ENCODE data around the gene SLC16A5. TPM values are rescaled to one million over a fixed set of nuclear protein-coding genes. Genes with fewer than 3 reads are reported as not detected.

The SLC16A5 gene
- total RNA-seq, 4 donors from 2014 or later = 41.1 to 101 (median 62.6) TPM

DNA sequence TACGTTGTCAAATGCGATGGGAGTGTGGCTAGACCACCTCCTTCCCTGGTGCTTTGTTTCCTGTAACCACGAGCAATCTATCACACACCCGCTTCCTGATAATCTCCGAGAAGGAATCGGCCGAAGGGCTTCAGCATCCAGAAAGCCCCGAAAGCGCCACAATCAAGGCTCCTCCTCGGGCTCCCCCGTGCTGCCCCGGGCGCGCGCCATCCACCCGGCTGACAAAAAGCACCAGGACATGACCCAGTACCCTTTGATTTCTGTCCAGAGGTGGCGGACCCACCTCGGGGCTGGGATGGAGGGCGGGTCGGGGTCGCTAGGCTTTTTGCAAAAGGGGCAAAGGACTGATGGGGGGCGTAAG, 21.3 kb downstream of the SLC16A5 start:
- TF ChIP-seq POLR2A (IDR thresholded peaks at IDR 0.05) = no peak
- TF ChIP-seq, protein P1, sequence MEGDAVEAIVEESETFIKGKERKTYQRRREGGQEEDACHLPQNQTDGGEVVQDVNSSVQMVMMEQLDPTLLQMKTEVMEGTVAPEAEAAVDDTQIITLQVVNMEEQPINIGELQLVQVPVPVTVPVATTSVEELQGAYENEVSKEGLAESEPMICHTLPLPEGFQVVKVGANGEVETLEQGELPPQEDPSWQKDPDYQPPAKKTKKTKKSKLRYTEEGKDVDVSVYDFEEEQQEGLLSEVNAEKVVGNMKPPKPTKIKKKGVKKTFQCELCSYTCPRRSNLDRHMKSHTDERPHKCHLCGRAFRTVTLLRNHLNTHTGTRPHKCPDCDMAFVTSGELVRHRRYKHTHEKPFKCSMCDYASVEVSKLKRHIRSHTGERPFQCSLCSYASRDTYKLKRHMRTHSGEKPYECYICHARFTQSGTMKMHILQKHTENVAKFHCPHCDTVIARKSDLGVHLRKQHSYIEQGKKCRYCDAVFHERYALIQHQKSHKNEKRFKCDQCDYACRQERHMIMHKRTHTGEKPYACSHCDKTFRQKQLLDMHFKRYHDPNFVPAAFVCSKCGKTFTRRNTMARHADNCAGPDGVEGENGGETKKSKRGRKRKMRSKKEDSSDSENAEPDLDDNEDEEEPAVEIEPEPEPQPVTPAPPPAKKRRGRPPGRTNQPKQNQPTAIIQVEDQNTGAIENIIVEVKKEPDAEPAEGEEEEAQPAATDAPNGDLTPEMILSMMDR (IDR thresholded peaks at IDR 0.05) = no peak
- H3K4me3 ChIP-seq (ENCODE audit: low read depth, poor library complexity, severe bottlenecking) = peak overlapping the region; percentile 12
- 8% methylated on average over 22 of the region's 22 CpGs for WGBS, 2 donors
- DNase-seq (ENCODE audit: low spot score in 2 of 2) = no peak
- intact Hi-C loops (cut with DNase I; ENCODE audit: low total_unique reads) = no loop called here

DNA sequence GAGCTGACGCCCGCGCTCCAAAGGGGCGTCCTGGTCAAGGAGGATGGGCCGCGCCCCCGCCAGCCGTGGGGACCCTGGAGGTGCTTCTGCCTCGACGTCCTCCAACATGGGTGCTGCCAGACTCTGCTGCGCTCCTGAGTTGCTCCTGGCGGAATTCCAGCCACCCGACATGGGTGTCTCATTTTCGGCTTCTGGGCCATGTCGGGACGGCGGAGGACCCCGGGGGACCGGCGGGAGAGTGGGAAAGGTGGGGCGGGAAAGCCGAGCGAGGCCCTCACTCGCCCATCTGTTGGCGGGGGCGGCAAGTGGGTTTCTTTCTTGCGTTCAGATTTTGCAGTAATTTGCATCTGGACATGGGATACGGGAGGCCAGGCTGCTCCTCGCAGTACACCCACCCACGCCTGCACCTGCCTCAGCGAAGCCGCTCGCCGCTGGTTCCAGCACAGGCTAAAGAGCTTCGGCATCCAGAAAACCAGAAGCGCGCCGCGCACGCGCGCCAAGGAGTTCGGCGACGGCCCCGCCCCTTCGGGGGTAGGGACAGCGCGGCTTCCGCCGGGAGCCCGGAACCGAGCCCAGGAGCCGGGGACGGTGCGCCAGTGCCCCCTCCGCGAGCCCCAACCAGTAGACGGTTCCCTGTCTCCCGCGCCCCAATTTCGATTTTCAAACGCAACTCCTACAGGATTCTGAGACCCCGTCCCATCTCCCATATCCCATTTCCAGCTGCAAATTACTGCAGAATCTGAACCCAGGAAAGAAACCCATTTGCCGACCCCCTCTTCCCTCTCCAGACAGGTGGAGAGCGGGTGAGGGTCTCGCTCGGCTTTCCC, 21.9 kb downstream of the SLC16A5 start, which contains the start of gene ARMC7:
Gene ARMC7 (plus strand): TSS at position 563 of the 827 bp plus-strand sequence. CDS start 320 bp downstream, outside the sequence.
- intact Hi-C loops (cut with DNase I; ENCODE audit: low total_unique reads) = loop anchor here (5.0 to 10.0 kb wide), 2 partner anchors 63 to 95 kb away; partner anchors contain the start of gene NUP85
- peak within 1 kb of the TSS; percentile 37 for H3K4me3 ChIP-seq (ENCODE audit: low read depth, poor library complexity, severe bottlenecking)
- TF ChIP-seq, protein P1 (IDR thresholded peaks at IDR 0.05) = no peak
- TF ChIP-seq POLR2A (IDR thresholded peaks at IDR 0.05) = no peak
- 0 to 1% methylated on average over 25 to 62 of the region's 68 CpGs for WGBS, 2 donors
- DNase-seq (ENCODE audit: low spot score in 2 of 2) = peak; percentile 84 to 97

DNA sequence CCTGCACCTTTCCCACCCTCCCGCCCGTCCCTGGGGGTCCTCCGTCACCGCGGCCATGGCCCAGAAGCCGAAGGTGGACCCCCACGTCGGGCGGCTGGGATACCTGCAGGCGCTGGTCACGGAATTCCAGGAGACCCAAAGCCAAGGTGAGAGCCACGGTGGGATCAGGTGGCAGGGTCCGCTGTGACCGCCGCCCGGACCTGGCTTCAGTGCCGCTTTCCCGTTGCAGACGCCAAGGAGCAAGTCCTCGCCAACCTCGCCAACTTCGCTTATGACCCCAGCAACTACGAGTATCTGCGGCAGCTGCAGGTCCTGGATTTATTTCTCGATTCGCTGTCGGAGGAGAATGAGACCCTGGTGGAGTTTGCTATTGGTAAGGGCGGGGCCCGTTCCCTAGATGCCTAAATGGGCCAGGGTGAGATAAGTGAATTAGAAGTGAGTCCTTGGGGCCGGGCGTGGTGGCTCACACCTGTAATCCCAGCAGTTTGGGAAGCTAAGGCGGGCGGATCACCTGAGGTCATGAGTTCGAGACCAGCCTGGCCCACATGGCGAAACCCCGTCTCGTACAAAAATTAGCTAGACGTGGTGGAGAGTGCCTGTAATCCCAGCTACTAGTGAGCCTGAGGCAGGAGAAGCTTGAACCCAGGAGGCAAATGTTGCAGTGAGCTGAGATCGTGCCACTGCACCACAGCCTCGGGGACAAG, 22.6 kb downstream of the SLC16A5 start:
- peak overlapping the region; percentile 37 for H3K4me3 ChIP-seq (ENCODE audit: low read depth, poor library complexity, severe bottlenecking)
- WGBS, 2 donors = 17 to 19% methylated on average over 34 to 38 of the region's 40 CpGs
- TF ChIP-seq POLR2A (IDR thresholded peaks at IDR 0.05) = no peak
- TF ChIP-seq, protein P1 (IDR thresholded peaks at IDR 0.05) = no peak
- no peak for DNase-seq (ENCODE audit: low spot score in 2 of 2)
- intact Hi-C loops (cut with DNase I; ENCODE audit: low total_unique reads) = loop anchor here (5.0 to 10.0 kb wide), 2 partner anchors 62 to 94 kb away; partner anchors contain the start of gene NUP85

DNA sequence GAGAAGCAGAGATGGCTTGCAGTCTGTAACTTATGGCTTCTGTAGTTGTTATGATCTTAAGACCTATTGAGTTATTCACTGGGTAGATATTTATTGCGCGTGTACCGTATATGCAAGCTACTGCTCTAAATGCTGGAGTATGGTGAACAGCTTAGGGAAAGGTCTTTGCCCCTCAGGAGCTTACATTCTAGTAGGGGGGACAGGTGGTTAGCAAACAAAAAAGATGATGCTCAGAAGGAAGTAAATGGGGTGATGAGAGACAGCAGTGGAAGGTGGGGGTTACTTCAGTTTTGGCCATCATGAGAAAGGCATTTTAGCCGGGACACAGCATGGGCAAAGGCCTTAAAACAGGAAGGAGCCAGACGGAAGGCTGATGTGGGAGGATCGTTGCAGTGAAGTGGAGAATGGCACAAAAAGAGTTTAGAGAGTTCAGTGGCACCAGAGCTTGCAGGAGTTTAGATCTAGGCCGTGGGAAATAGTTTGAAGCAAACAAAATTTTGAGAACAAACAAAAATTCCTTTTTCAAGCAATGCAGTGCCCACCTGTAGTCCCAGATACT, 24.1 kb downstream of the SLC16A5 start:
- H3K4me3 ChIP-seq (ENCODE audit: low read depth, poor library complexity, severe bottlenecking) = no peak overlapping the region
- TF ChIP-seq, protein P1 (IDR thresholded peaks at IDR 0.05) = no peak
- no peak for TF ChIP-seq POLR2A (IDR thresholded peaks at IDR 0.05)
- WGBS, 2 donors = 80 to 82% methylated on average over 7 of the region's 7 CpGs
- intact Hi-C loops (cut with DNase I; ENCODE audit: low total_unique reads) = loop anchor here (5.0 to 10.0 kb wide), 2 partner anchors 60 to 93 kb away; partner anchors contain the start of gene NUP85
- no peak for DNase-seq (ENCODE audit: low spot score in 2 of 2)

DNA sequence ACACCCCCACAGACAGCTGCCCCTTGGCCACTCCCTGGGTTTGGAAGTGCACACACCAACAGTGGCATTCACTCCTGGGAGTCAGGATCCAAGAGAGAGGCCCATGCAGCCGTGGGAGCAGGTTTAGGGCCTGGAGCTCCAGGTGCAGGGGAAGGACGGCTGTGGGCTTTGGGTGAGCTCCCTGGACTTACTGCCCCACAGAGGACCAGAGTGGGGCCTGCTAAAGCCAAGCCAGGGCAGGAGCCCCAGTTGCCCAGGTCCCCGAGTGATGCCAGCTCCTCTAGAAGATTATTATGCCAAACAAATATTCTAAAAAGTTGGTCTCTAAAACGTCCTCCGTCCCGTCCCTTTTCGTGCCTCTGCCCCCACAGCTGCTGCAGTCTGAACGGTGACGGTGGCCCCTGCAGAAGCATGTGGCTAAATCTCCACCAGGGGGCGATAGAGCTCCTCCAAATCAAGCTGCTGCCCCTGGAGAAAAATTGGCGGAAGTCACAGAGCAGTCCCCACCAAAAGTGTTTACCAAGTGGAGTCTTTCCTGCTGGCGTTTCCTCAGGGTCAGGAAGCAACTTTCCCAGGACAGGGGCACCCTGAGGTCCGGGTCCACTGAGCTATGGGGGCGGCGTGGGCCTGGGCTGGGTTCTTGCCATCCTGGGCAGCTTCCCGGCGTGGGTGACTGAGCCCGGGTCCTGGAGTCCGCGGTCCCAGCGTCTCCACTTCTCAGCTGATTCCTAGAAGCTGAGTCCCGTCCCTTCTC, 26.2 kb downstream of the SLC16A5 start:
- no peak overlapping the region for H3K4me3 ChIP-seq (ENCODE audit: low read depth, poor library complexity, severe bottlenecking)
- intact Hi-C loops (cut with DNase I; ENCODE audit: low total_unique reads) = loop anchor here (5.0 to 10.0 kb wide), 2 partner anchors 58 to 91 kb away; partner anchors contain the start of gene NUP85
- TF ChIP-seq, protein P1 (IDR thresholded peaks at IDR 0.05) = peak in 1 of 3 donors; percentile 80
- TF ChIP-seq POLR2A (IDR thresholded peaks at IDR 0.05) = no peak
- DNase-seq (ENCODE audit: low spot score in 2 of 2) = peak; percentile 92 to 98
- 1 to 5% methylated on average over 19 to 20 of the region's 22 CpGs for WGBS, 2 donors
